Aortic smooth muscle cell (primary cell): Measurements from ENCODE around the gene INTS12. TPM values are rescaled to one million over a fixed set of nuclear protein-coding genes. Genes with fewer than 3 reads are reported as not detected.

ENCODE experiments used
- total RNA-seq: library from RNA; depleted of rRNA; stranded (reverse); fragments of >200 nt; gene quantifications from 2 replicates; pipeline ENCODE4 v1.2.3, GENCODE V29; 2014

Gene INTS12
- total RNA-seq, result 13.9 and 15.1 TPM in 2 replicates

GRCh38 chr4:105708181-105709080 lies at the start of gene INTS12, which contains the start of gene GSTCD:
TSS of gene INTS12 (minus strand) at chr4:105708689. CDS start at chr4:105700005, 8,684 bp downstream.
TSS of gene GSTCD (plus strand) at chr4:105708784. CDS start at chr4:105717614, 8,830 bp downstream.

Other genes with a start within 250 kb of the INTS12 start
- 49.1 and 62.5 TPM in 2 replicates for gene PPA2, start 234.6 kb downstream of the INTS12 start, total RNA-seq
- not detected in 2 replicates for gene ARHGEF38, start 156.1 kb downstream of the INTS12 start, total RNA-seq
- 6.8 and 7.9 TPM in 2 replicates for gene GSTCD, start 95 bp upstream of the INTS12 start, total RNA-seq
- 0.06 TPM in 1 of 2 replicates, not detected in the other for gene NPNT, start 186.8 kb upstream of the INTS12 start, total RNA-seq